Measurements from ENCODE around the gene HMOX2.

Gene HMOX2

GRCh38 chr16:4465977-4466779, 10.0 kb upstream of the HMOX2 start:
- Histone ChIP-seq H3K36me3 (ENCODE audit: control insufficient read depth, insufficient read depth, low read length) (peaks cover 64% of the 10 kb centered on the region), H3K4me3 (ENCODE audit: low read depth, low read length) (no peak overlapping the region), H3K9me3 (ENCODE audit: control insufficient read depth, insufficient read depth, low read depth, low read length) (no peaks in the 10 kb centered on the region), H3K9ac (ENCODE audit: low read length) (no peak overlapping the region), H3K4me1 (ENCODE audit: control insufficient read depth, insufficient read depth, low read length) (peaks cover 6% of the 10 kb centered on the region), H3K27me3 (ENCODE audit: control insufficient read depth, insufficient read depth, low read length) (no peaks in the 10 kb centered on the region), H3K27ac (ENCODE audit: low read depth, low read length) (no peak overlapping the region)

- no peaks in the 10 kb centered on the region for H3K9me3 ChIP-seq (ENCODE audit: control insufficient read depth, insufficient read depth, low read depth, low read length)
- H3K4me3 ChIP-seq (ENCODE audit: low read depth, low read length) = no peak overlapping the region
- H3K36me3 ChIP-seq (ENCODE audit: control insufficient read depth, insufficient read depth, low read length) = peaks cover 58% of the 10 kb centered on the region
- no peaks in the 10 kb centered on the region for H3K4me1 ChIP-seq (ENCODE audit: control insufficient read depth, insufficient read depth, low read length)
- H3K27me3 ChIP-seq (ENCODE audit: control insufficient read depth, insufficient read depth, low read length) = no peaks in the 10 kb centered on the region
- H3K9ac ChIP-seq (ENCODE audit: low read length) = no peak overlapping the region
- no peak overlapping the region for H3K27ac ChIP-seq (ENCODE audit: low read depth, low read length)
These were observed 8.3 kb upstream of the HMOX2 start for GRCh38 chr16:4467916-4468315.

GRCh38 chr16:4468972-4469371, 7.2 kb upstream of the HMOX2 start:
- H3K9ac ChIP-seq (ENCODE audit: low read length) = no peak overlapping the region
- peaks cover 4% of the 10 kb centered on the region; the same call in 1 of the 2 replicates for H3K4me1 ChIP-seq (ENCODE audit: control insufficient read depth, insufficient read depth, low read length)
- peaks cover 51% of the 10 kb centered on the region for H3K36me3 ChIP-seq (ENCODE audit: control insufficient read depth, insufficient read depth, low read length)
- no peaks in the 10 kb centered on the region for H3K27me3 ChIP-seq (ENCODE audit: control insufficient read depth, insufficient read depth, low read length)
- no peak overlapping the region for H3K4me3 ChIP-seq (ENCODE audit: low read depth, low read length)
- H3K27ac ChIP-seq (ENCODE audit: low read depth, low read length) = no peak overlapping the region
- no peaks in the 10 kb centered on the region for H3K9me3 ChIP-seq (ENCODE audit: control insufficient read depth, insufficient read depth, low read depth, low read length)

- no peaks in the 10 kb centered on the region for H3K9me3 ChIP-seq (ENCODE audit: control insufficient read depth, insufficient read depth, low read depth, low read length)
- no peak overlapping the region for H3K4me3 ChIP-seq (ENCODE audit: low read depth, low read length)
- H3K27me3 ChIP-seq (ENCODE audit: control insufficient read depth, insufficient read depth, low read length) = no peaks in the 10 kb centered on the region
- no peak overlapping the region for H3K9ac ChIP-seq (ENCODE audit: low read length)
- no peak overlapping the region for H3K27ac ChIP-seq (ENCODE audit: low read depth, low read length)
- peaks cover 25% of the 10 kb centered on the region for H3K36me3 ChIP-seq (ENCODE audit: control insufficient read depth, insufficient read depth, low read length)
- peaks cover 10% of the 10 kb centered on the region for H3K4me1 ChIP-seq (ENCODE audit: control insufficient read depth, insufficient read depth, low read length)
These were observed 4.3 kb upstream of the HMOX2 start for GRCh38 chr16:4471869-4472268.

- Histone ChIP-seq H3K36me3 (ENCODE audit: control insufficient read depth, insufficient read depth, low read length) (peaks cover 16% of the 10 kb centered on the region), H3K27ac (ENCODE audit: low read depth, low read length) (no peak overlapping the region), H3K4me1 (ENCODE audit: control insufficient read depth, insufficient read depth, low read length) (peaks cover 10% of the 10 kb centered on the region), H3K9me3 (ENCODE audit: control insufficient read depth, insufficient read depth, low read depth, low read length) (no peaks in the 10 kb centered on the region), H3K27me3 (ENCODE audit: control insufficient read depth, insufficient read depth, low read length) (no peaks in the 10 kb centered on the region), H3K9ac (ENCODE audit: low read length) (no peak overlapping the region), H3K4me3 (ENCODE audit: low read depth, low read length) (no peak overlapping the region)
These were observed 3.3 kb upstream of the HMOX2 start for GRCh38 chr16:4472880-4473279.

- Histone ChIP-seq H3K4me3 (ENCODE audit: low read depth, low read length) (peak within 1 kb of the TSS; percentile 72), H3K9me3 (ENCODE audit: control insufficient read depth, insufficient read depth, low read depth, low read length) (no peaks in the 10 kb centered on the region), H3K9ac (ENCODE audit: low read length) (peak within 1 kb of the TSS; percentile 74), H3K27me3 (ENCODE audit: control insufficient read depth, insufficient read depth, low read length) (no peaks in the 10 kb centered on the region), H3K4me1 (ENCODE audit: control insufficient read depth, insufficient read depth, low read length) (peaks cover 13% of the 10 kb centered on the region), H3K36me3 (ENCODE audit: control insufficient read depth, insufficient read depth, low read length) (peaks cover 4% of the 10 kb centered on the region), H3K27ac (ENCODE audit: low read depth, low read length) (peak within 1 kb of the TSS; percentile 74; the same call in 1 of the 2 replicates)
These were observed 1.8 kb upstream of the HMOX2 start, which contains the start of gene NMRAL1 for GRCh38 chr16:4474192-4474961. NMRAL1 (minus strand) TSS chr16:4474625; CDS start chr16:4474132, 493 bp downstream.

GRCh38 chr16:4477966-4478365, 1.8 kb downstream of the HMOX2 start:
- Histone ChIP-seq H3K36me3 (ENCODE audit: control insufficient read depth, insufficient read depth, low read length) (no peaks in the 10 kb centered on the region), H3K27ac (ENCODE audit: low read depth, low read length) (no peak overlapping the region), H3K4me1 (ENCODE audit: control insufficient read depth, insufficient read depth, low read length) (peaks cover 13% of the 10 kb centered on the region), H3K4me3 (ENCODE audit: low read depth, low read length) (no peak overlapping the region), H3K9ac (ENCODE audit: low read length) (no peak overlapping the region), H3K9me3 (ENCODE audit: control insufficient read depth, insufficient read depth, low read depth, low read length) (no peaks in the 10 kb centered on the region), H3K27me3 (ENCODE audit: control insufficient read depth, insufficient read depth, low read length) (no peaks in the 10 kb centered on the region)

- Histone ChIP-seq H3K36me3 (ENCODE audit: control insufficient read depth, insufficient read depth, low read length) (peaks cover 12% of the 10 kb centered on the region; the same call in 1 of the 2 replicates), H3K4me3 (ENCODE audit: low read depth, low read length) (no peak overlapping the region), H3K9ac (ENCODE audit: low read length) (no peak overlapping the region), H3K27ac (ENCODE audit: low read depth, low read length) (no peak overlapping the region), H3K9me3 (ENCODE audit: control insufficient read depth, insufficient read depth, low read depth, low read length) (no peaks in the 10 kb centered on the region), H3K27me3 (ENCODE audit: control insufficient read depth, insufficient read depth, low read length) (no peaks in the 10 kb centered on the region), H3K4me1 (ENCODE audit: control insufficient read depth, insufficient read depth, low read length) (peaks cover 3% of the 10 kb centered on the region; the same call in 1 of the 2 replicates)
These were observed 5.3 kb downstream of the HMOX2 start for GRCh38 chr16:4481526-4481925.

GRCh38 chr16:4481963-4482362, 5.8 kb downstream of the HMOX2 start:
- peaks cover 3% of the 10 kb centered on the region; the same call in 1 of the 2 replicates for H3K4me1 ChIP-seq (ENCODE audit: control insufficient read depth, insufficient read depth, low read length)
- no peaks in the 10 kb centered on the region for H3K27me3 ChIP-seq (ENCODE audit: control insufficient read depth, insufficient read depth, low read length)
- H3K4me3 ChIP-seq (ENCODE audit: low read depth, low read length) = no peak overlapping the region
- no peak overlapping the region for H3K9ac ChIP-seq (ENCODE audit: low read length)
- no peak overlapping the region for H3K27ac ChIP-seq (ENCODE audit: low read depth, low read length)
- peaks cover 12% of the 10 kb centered on the region; the same call in 1 of the 2 replicates for H3K36me3 ChIP-seq (ENCODE audit: control insufficient read depth, insufficient read depth, low read length)
- no peaks in the 10 kb centered on the region for H3K9me3 ChIP-seq (ENCODE audit: control insufficient read depth, insufficient read depth, low read depth, low read length)

- peaks cover 12% of the 10 kb centered on the region; the same call in 1 of the 2 replicates for H3K36me3 ChIP-seq (ENCODE audit: control insufficient read depth, insufficient read depth, low read length)
- no peak overlapping the region for H3K27ac ChIP-seq (ENCODE audit: low read depth, low read length)
These were observed 10.1 kb downstream of the HMOX2 start for GRCh38 chr16:4486126-4486893.

More at GRCh38 chr16:4486126-4486893, 10.1 kb downstream of the HMOX2 start:
- no peaks in the 10 kb centered on the region for H3K27me3 ChIP-seq (ENCODE audit: control insufficient read depth, insufficient read depth, low read length)
- no peak overlapping the region for H3K4me3 ChIP-seq (ENCODE audit: low read depth, low read length)
- H3K9ac ChIP-seq (ENCODE audit: low read length) = no peak overlapping the region
- H3K4me1 ChIP-seq (ENCODE audit: control insufficient read depth, insufficient read depth, low read length) = no peaks in the 10 kb centered on the region
- no peaks in the 10 kb centered on the region for H3K9me3 ChIP-seq (ENCODE audit: control insufficient read depth, insufficient read depth, low read depth, low read length)
